HepG2 (cell line): Measurements from ENCODE around the gene TBC1D4. TPM values are rescaled to one million over a fixed set of nuclear protein-coding genes. Genes with fewer than 3 reads are reported as not detected.

Experiments
- ARNT2 ChIP-seq: sonication (generic); formaldehyde crosslinking; IDR thresholded peaks from 2 replicates; pipeline ENCODE4 v1.8.0; 2022; ENCODE audit warnings: mild to moderate bottlenecking, low read depth, missing genetic modification reagents, moderate library complexity
- CERS6 ChIP-seq: sonication (generic); formaldehyde crosslinking; IDR thresholded peaks from 2 replicates; pipeline ENCODE4 v1.5.0; 2020; ENCODE audit warnings: missing genetic modification reagents
- HMG20B ChIP-seq: conservative IDR thresholded peaks from 2 replicates; pipeline ENCODE4 v1.6.1; 2016; ENCODE audit warnings: missing genetic modification reagents, missing compliant biosample characterization
- HMGXB4 ChIP-seq, 2 experiments: sonication (generic) in 1 of 2; formaldehyde crosslinking in 1 of 2; IDR thresholded peaks; 2 replicates each; pipeline versions ENCODE4 v1.4.0 to v1.6.1; 2018 to 2020; ENCODE audit warnings: missing genetic modification reagents in 2 of 2, borderline replicate concordance in 1 of 2, low read depth in 1 of 2, mild to moderate bottlenecking in 1 of 2, missing biosample characterization in 1 of 2
- LRRFIP1 ChIP-seq: sonication (generic); formaldehyde crosslinking; conservative IDR thresholded peaks from 2 replicates; pipeline ENCODE4 v1.4.0; 2020; ENCODE audit warnings: missing genetic modification reagents
- MAFF ChIP-seq: IDR thresholded peaks from 2 replicates; pipeline ENCODE4 v1.6.1; 2011; ENCODE audit warnings: low read depth, low read length, improper control_type of control experiment
- NCOA2 ChIP-seq: sonication (generic); formaldehyde crosslinking; IDR thresholded peaks from 2 replicates; pipeline ENCODE4 v1.8.0; 2022; ENCODE audit warnings: inconsistent platforms
- NFRKB ChIP-seq: fragments of 450-650 bp; IDR thresholded peaks from 2 replicates; pipeline ENCODE4 v1.6.1; 2017
- REL ChIP-seq: sonication (generic); formaldehyde crosslinking; conservative IDR thresholded peaks from 2 replicates; pipeline ENCODE4 v1.8.0; 2022; ENCODE audit warnings: mild to moderate bottlenecking, missing genetic modification reagents, moderate library complexity
- SNAPC5 ChIP-seq: sonication (generic); formaldehyde crosslinking; IDR thresholded peaks from 2 replicates; pipeline ENCODE4 v1.8.1; 2023; ENCODE audit warnings: mild to moderate bottlenecking, missing genetic modification reagents, borderline replicate concordance
- ZFP91 ChIP-seq: sonication (generic); formaldehyde crosslinking; IDR thresholded peaks from 2 replicates; pipeline ENCODE4 v1.9.0; 2022; ENCODE audit warnings: missing genetic modification reagents, mild to moderate bottlenecking, borderline replicate concordance
- ZNF615 ChIP-seq: sonication (generic); formaldehyde crosslinking; IDR thresholded peaks from 2 replicates; pipeline ENCODE4 v1.5.0; 2020; ENCODE audit warnings: mild to moderate bottlenecking, missing genetic modification reagents, borderline replicate concordance
- ZNF747 ChIP-seq: sonication (generic); formaldehyde crosslinking; IDR thresholded peaks from 2 replicates; pipeline ENCODE4 v1.8.1; 2023; ENCODE audit warnings: missing genetic modification reagents, mild to moderate bottlenecking, borderline replicate concordance
- ZNF773 ChIP-seq: sonication (generic); formaldehyde crosslinking; IDR thresholded peaks from 2 replicates; pipeline ENCODE4 v1.4.0; 2020; ENCODE audit warnings: missing genetic modification reagents, borderline replicate concordance
- ZSCAN25 ChIP-seq: sonication (generic); formaldehyde crosslinking; IDR thresholded peaks from 2 replicates; pipeline ENCODE4 v1.8.0; 2022; ENCODE audit warnings: mild to moderate bottlenecking, missing genetic modification reagents
- polyA plus RNA-seq, 8 experiments: library from polyadenylated mRNA; depleted of rRNA in 3 of 8; stranded (reverse) in 7 of 8; unstranded in 1 of 8; fragments of >200 nt; fragmentation: Illumina TruSeq in 4 of 8; extraction: Trizol in 4 of 8; gene quantifications; 2 replicates each; pipeline versions ENCODE4 v1.2.1 to v1.2.3, GENCODE V29; 2011 to 2016; ENCODE audit warnings: low read depth in 4 of 8, missing spikeins in 1 of 8, mixed read lengths in 1 of 8; ENCODE audit not compliant: insufficient read depth in 1 of 8
- total RNA-seq, 5 experiments: library from RNA; depleted of rRNA; stranded (reverse); fragments of >200 nt; fragmentation: Illumina TruSeq; extraction: Trizol; gene quantifications; 2 replicates each; pipeline ENCODE4 v1.2.3, GENCODE V29; 2016; ENCODE audit warnings: low read depth in 1 of 5
- TF ChIP-seq, protein P1 (sequence below): sonication (generic); formaldehyde crosslinking; IDR thresholded peaks from 2 replicates; pipeline ENCODE4 v1.5.0; 2020; ENCODE audit warnings: missing genetic modification reagents

TBC1D4 gene
- total and polyA plus RNA-seq, 2 of the 13 experiments (the other 11 are each of a cell fraction or from before 2014, with no cell fraction given) = 35.9 to 64.4 TPM

DNA sequence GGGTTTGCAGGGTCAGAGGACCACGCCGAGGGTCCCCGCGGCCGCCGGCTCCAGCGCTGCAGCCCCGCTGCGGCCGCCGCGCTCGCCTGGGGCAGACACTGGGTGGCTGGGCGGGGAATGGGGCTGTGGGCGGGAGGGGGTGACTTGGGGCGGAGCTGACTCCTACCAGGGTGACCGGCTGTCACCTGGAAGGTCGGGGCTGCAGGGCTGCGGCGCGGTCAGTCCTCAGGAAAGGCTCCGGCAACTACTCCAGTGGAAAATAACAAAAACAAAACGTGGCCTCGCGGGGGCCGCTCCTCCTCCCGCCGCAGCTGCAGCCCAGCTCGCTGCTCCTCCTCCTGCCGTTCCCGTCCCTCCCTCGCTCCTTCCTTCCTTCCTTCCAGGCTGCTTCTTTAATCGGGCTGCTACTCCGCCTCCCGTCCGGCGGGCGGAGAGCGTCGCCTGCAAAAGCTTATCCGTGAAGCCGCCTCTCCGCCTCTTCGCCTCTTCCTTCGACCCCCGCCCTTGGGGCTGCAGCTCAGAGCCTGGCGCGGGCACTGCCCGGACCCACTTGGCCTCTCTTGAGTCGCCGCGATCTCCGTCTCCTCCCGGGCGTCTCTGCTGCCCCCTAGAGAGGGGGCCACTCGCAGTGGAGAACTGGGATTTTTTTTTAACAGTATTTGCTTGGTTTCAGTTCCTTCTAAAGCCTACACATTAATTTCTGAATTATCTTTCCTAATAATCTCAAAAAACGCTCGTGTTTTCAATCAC lies at the start of gene TBC1D4 (continued):
- TF ChIP-seq ZFP91 (CRISPR knock-in tag) (peak; percentile 76), SNAPC5 (no peak), ZNF615 (CRISPR knock-in tag) (no peak; the same call in 1 of the 2 replicates), ARNT2 (peak; percentile 45; the same call in 1 of the 2 replicates), NFRKB (no peak), ZNF773 (CRISPR knock-in tag) (no peak; the same call in 1 of the 2 replicates), CERS6 (no peak), HMGXB4 (CRISPR knock-in tag; IDR thresholded peaks at IDR 0.05; ENCODE audit: borderline replicate concordance in 1 of 2, low read depth in 1 of 2) (peak; percentile 87 to 95), REL (CRISPR knock-in tag) (no peak), ZNF747 (CRISPR knock-in tag) (no peak), HMG20B (CRISPR knock-in tag) (peak; percentile 58; the same call in 1 of the 2 replicates), MAFF (no peak), NCOA2 (CRISPR knock-in tag) (peak; percentile 61; the same call in 1 of the 2 replicates), LRRFIP1 (CRISPR knock-in tag) (0 out of 2 replicates have a peak, but pooled peaks have one; percentile 24), ZSCAN25 (CRISPR knock-in tag) (peak; percentile 86)
- TF ChIP-seq, protein P1, sequence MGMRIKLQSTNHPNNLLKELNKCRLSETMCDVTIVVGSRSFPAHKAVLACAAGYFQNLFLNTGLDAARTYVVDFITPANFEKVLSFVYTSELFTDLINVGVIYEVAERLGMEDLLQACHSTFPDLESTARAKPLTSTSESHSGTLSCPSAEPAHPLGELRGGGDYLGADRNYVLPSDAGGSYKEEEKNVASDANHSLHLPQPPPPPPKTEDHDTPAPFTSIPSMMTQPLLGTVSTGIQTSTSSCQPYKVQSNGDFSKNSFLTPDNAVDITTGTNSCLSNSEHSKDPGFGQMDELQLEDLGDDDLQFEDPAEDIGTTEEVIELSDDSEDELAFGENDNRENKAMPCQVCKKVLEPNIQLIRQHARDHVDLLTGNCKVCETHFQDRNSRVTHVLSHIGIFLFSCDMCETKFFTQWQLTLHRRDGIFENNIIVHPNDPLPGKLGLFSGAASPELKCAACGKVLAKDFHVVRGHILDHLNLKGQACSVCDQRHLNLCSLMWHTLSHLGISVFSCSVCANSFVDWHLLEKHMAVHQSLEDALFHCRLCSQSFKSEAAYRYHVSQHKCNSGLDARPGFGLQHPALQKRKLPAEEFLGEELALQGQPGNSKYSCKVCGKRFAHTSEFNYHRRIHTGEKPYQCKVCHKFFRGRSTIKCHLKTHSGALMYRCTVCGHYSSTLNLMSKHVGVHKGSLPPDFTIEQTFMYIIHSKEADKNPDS (CRISPR knock-in tag) = peak; percentile 21; the same call in 1 of the 2 replicates
